ENCODE data around the gene NDE1.

NDE1 gene

GRCh38 chr16:15742716-15743115 is 92.7 kb downstream of the NDE1 start:
- H3K4me3 ChIP-seq (replicated peaks in 1 of 2; ENCODE audit: low read depth in 2 of 2, low read length in 2 of 2), result no peak overlapping the region
- no peak for TF ChIP-seq CTCF (IDR thresholded peaks at IDR 0.05; ENCODE audit: low read depth, low read length)
- DNase-seq (ENCODE audit: low read depth in 2 of 2), result no peak

- no peak for TF ChIP-seq CTCF (IDR thresholded peaks at IDR 0.05; ENCODE audit: low read depth, low read length)
- no peak overlapping the region for H3K4me3 ChIP-seq (replicated peaks in 1 of 2; ENCODE audit: low read depth in 2 of 2, low read length in 2 of 2)
- no peak for DNase-seq (ENCODE audit: low read depth in 2 of 2)
Measured at GRCh38 chr16:15743657-15744056, 93.6 kb downstream of the NDE1 start.

- no peak overlapping the region for H3K4me3 ChIP-seq (replicated peaks in 1 of 2; ENCODE audit: low read depth in 2 of 2, low read length in 2 of 2)
- DNase-seq (ENCODE audit: low read depth in 2 of 2), result no peak
- no peak for TF ChIP-seq CTCF (IDR thresholded peaks at IDR 0.05; ENCODE audit: low read depth, low read length)
Measured at GRCh38 chr16:15746332-15746731, 96.3 kb downstream of the NDE1 start.

- DNase-seq (ENCODE audit: low read depth in 2 of 2), result no peak
- TF ChIP-seq CTCF (IDR thresholded peaks at IDR 0.05; ENCODE audit: low read depth, low read length), result no peak
- no peak overlapping the region for H3K4me3 ChIP-seq (replicated peaks in 1 of 2; ENCODE audit: low read depth in 2 of 2, low read length in 2 of 2)
Measured at GRCh38 chr16:15747937-15748336, 97.9 kb downstream of the NDE1 start.

GRCh38 chr16:15748654-15749053 is 98.6 kb downstream of the NDE1 start:
- no peak for DNase-seq (ENCODE audit: low read depth in 2 of 2)
- H3K4me3 ChIP-seq (replicated peaks in 1 of 2; ENCODE audit: low read depth in 2 of 2, low read length in 2 of 2), result no peak overlapping the region
- TF ChIP-seq CTCF (IDR thresholded peaks at IDR 0.05; ENCODE audit: low read depth, low read length), result no peak

- H3K4me3 ChIP-seq (replicated peaks in 1 of 2; ENCODE audit: low read depth in 2 of 2, low read length in 2 of 2), result no peak overlapping the region
- no peak for TF ChIP-seq CTCF (IDR thresholded peaks at IDR 0.05; ENCODE audit: low read depth, low read length)
- DNase-seq (ENCODE audit: low read depth in 2 of 2), result no peak
Measured at GRCh38 chr16:15749371-15749770, 99.3 kb downstream of the NDE1 start.

- TF ChIP-seq CTCF (IDR thresholded peaks at IDR 0.05; ENCODE audit: low read depth, low read length), result no peak
- no peak for DNase-seq (ENCODE audit: low read depth in 2 of 2)
- no peak overlapping the region for H3K4me3 ChIP-seq (replicated peaks in 1 of 2; ENCODE audit: low read depth in 2 of 2, low read length in 2 of 2)
Measured at GRCh38 chr16:15749985-15750384, 99.9 kb downstream of the NDE1 start.

All from cardiac fibroblast (primary cell).